ENCODE measurements around the gene ABR. TPM values are rescaled to one million over a fixed set of nuclear protein-coding genes. Genes with fewer than 3 reads are reported as not detected.

The ABR gene
- total and polyA plus RNA-seq, 2 of the 8 experiments (the other 6 are each of a cell fraction or from before 2014, with no cell fraction given): 44.8 to 47.2 TPM

- no peak overlapping the region for H3K9ac ChIP-seq (replicated peaks in 1 of 4; ENCODE audit: extremely low read depth in 1 of 4, low read depth in 3 of 4, low read length in 3 of 4)
- TF ChIP-seq POLR2AphosphoS5 (IDR thresholded peaks at IDR 0.05; ENCODE audit: low read depth, low read length) (no peak), TAF1 (IDR thresholded peaks at IDR 0.05; ENCODE audit: low read depth, low read length) (no peak), CTCF (IDR thresholded peaks at IDR 0.05; ENCODE audit: control extremely low read depth in 1 of 3, insufficient read depth in 1 of 3, low read depth in 1 of 3, low read length in 3 of 3) (peak; percentile 69 to 82 (median 72)), RAD21 (IDR thresholded peaks at IDR 0.05 in 1 of 2, conservative IDR thresholded peaks at IDR 0.05 in 1 of 2; ENCODE audit: low read depth in 2 of 2, low read length in 2 of 2) (peak; percentile 72 to 85)
- H3K79me2 ChIP-seq (ENCODE audit: control insufficient read depth in 1 of 2, insufficient read depth in 2 of 2, low read length in 2 of 2): no peaks in the 10 kb centered on the region; a peak in 1 of 4 replicates
- no peak overlapping the region for H3K27ac ChIP-seq (ENCODE audit: low read depth, low read length)
- CTCF ChIA-PET (ENCODE audit: partially characterized antibody): interaction anchor here (0.8 to 1.9 kb wide), 4 partner anchors 9 to 95 kb away, joined by 3 to 8 read pairs (median 4); no protein-coding TSS in a partner anchor
- H2AFZ ChIP-seq (ENCODE audit: low read length): no peak overlapping the region
- no peaks in the 10 kb centered on the region for H3K27me3 ChIP-seq (replicated peaks in 1 of 4; ENCODE audit: control insufficient read depth in 3 of 4, extremely low read depth in 1 of 4, insufficient read depth in 3 of 4, low read length in 3 of 4)
- H3K9me3 ChIP-seq (ENCODE audit: insufficient read depth in 2 of 2, low read depth in 1 of 2, low read length in 1 of 2): no peaks in the 10 kb centered on the region
- no peak overlapping the region for H4K8ac ChIP-seq (ENCODE audit: extremely low read depth, insufficient read depth, low read length)
- 0 out of 2 replicates have a peak overlapping the region, but pooled peaks have one; percentile 29 for H2BK15ac ChIP-seq (ENCODE audit: low read length)
- peaks cover 0 to 11% of the 10 kb centered on the region in 2 experiments for H4K20me1 ChIP-seq (replicated peaks in 1 of 2; ENCODE audit: control insufficient read depth in 1 of 2, insufficient read depth in 2 of 2, low read length in 2 of 2)
- H3K4ac ChIP-seq (replicated peaks; ENCODE audit: insufficient read length, low read depth, low read length): no peak overlapping the region
- H3K14ac ChIP-seq (ENCODE audit: insufficient read length): no peak overlapping the region
- no peak overlapping the region for H4K91ac ChIP-seq (replicated peaks; ENCODE audit: insufficient read length, low read length)
- 84% methylated on average over 11 of the region's 11 CpGs; no CpG with 5 or more reads in 1 of the 2 experiments for WGBS, 2 experiments (ENCODE audit: extremely low coverage in 1 of 2, insufficient coverage in 1 of 2, insufficient read length in 1 of 2, insufficient replicate concordance in 2 of 2, low coverage in 1 of 2, low lambda C conversion rate in 2 of 2, missing lambda C conversion rate in 1 of 2)
- no peak overlapping the region for H3K4me3 ChIP-seq (ENCODE audit: extremely low read depth in 1 of 4, insufficient read depth in 2 of 4, low read depth in 3 of 4, low read length in 4 of 4)
- no peak overlapping the region for H2BK20ac ChIP-seq (ENCODE audit: low read length)
- no peak overlapping the region for H2BK12ac ChIP-seq (ENCODE audit: low read depth, low read length)
- no peak overlapping the region for H3K23ac ChIP-seq (ENCODE audit: insufficient read length)
- no peak overlapping the region for H2BK120ac ChIP-seq (replicated peaks; ENCODE audit: low read depth, low read length)
- H3K79me1 ChIP-seq (ENCODE audit: low read depth, low read length): 0 out of 2 replicates have a peak, but pooled peaks cover 2% of the 10 kb centered on the region
- H2AK5ac ChIP-seq (ENCODE audit: low read depth, low read length): no peak overlapping the region
- POLR2A ChIA-PET (ENCODE audit: partially characterized antibody): no interaction called here
- no peaks in the 10 kb centered on the region for H3K4me1 ChIP-seq (replicated peaks in 1 of 4; ENCODE audit: control insufficient read depth in 3 of 4, insufficient read depth in 4 of 4, low read length in 3 of 4)
- H3K4me2 ChIP-seq (ENCODE audit: insufficient read depth in 1 of 2, low read depth in 2 of 2, low read length in 2 of 2): no peak overlapping the region
- H3K56ac ChIP-seq (replicated peaks; ENCODE audit: insufficient read length, low read depth, low read length): no peak overlapping the region
- no peak overlapping the region for H2BK5ac ChIP-seq (ENCODE audit: low read depth, low read length)
- FAIRE-seq (no peak), DNase-seq (ENCODE audit: low read depth in 1 of 2, low spot score in 2 of 2) (peak in 1 of 2 experiments; percentile 75)
- H3K18ac ChIP-seq (ENCODE audit: extremely low read depth, low read length): no peak overlapping the region
- peaks cover 2% of the 10 kb centered on the region; the same call in 1 of the 2 replicates for H3K23me2 ChIP-seq (ENCODE audit: low read depth, low read length)
- no peaks in the 10 kb centered on the region; a peak in 1 of 8 replicates for H3K36me3 ChIP-seq (ENCODE audit: control insufficient read depth in 2 of 4, insufficient read depth in 4 of 4, low read length in 3 of 4)
- H4K5ac ChIP-seq (ENCODE audit: insufficient read length, low read depth, low read length): no peak overlapping the region
Measured at GRCh38 chr17:1170739-1171138, 9.0 kb downstream of the ABR start.
